Fibroblast of lung (primary cell): Measurements from ENCODE around the gene GRIK2.
"Not testable (repeated sequence)": the region's sequence is repeated elsewhere in the genome, so short reads cannot be mapped to it uniquely, and the experiment has no call there.

ENCODE experiments used
- EZH2 ChIP-seq: IDR thresholded peaks from 2 replicates; pipeline ENCODE4 v1.5.1; 2012; ENCODE audit warnings: low read length, control low read depth, mild to moderate bottlenecking; ENCODE audit errors: missing control alignments
- TF ChIP-seq, protein P1 (sequence below), 2 donors: IDR thresholded peaks in 1 of 2; conservative IDR thresholded peaks in 1 of 2; 1 replicate in 1 of 2; 2 replicates in 1 of 2; pipeline ENCODE4 v1.5.1; 2011 to 2012; ENCODE audit warnings: low read length in 2 of 2, control low read depth in 1 of 2, inconsistent platforms in 1 of 2, low read depth in 1 of 2, mild to moderate bottlenecking in 1 of 2

DNA sequence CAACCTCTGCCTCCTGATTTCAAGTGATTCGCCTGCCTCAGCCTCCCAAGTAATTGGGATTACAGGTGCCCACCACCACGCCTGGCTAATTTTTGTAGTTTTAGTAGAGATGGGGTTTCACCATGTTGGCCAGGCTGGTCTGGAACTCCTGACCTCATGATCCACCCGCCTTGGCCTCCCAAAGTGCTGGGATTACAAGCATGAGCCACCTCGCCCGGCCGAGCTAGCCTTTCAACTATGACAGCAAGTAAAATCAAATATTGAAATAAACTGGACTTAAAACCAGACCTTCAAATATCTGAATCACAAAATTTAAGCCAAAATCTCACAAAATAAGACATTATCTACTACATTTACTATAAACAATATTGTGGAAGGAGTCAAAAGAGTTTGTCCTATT, 42.9 kb upstream of the GRIK2 start:
- TF ChIP-seq, protein P1, sequence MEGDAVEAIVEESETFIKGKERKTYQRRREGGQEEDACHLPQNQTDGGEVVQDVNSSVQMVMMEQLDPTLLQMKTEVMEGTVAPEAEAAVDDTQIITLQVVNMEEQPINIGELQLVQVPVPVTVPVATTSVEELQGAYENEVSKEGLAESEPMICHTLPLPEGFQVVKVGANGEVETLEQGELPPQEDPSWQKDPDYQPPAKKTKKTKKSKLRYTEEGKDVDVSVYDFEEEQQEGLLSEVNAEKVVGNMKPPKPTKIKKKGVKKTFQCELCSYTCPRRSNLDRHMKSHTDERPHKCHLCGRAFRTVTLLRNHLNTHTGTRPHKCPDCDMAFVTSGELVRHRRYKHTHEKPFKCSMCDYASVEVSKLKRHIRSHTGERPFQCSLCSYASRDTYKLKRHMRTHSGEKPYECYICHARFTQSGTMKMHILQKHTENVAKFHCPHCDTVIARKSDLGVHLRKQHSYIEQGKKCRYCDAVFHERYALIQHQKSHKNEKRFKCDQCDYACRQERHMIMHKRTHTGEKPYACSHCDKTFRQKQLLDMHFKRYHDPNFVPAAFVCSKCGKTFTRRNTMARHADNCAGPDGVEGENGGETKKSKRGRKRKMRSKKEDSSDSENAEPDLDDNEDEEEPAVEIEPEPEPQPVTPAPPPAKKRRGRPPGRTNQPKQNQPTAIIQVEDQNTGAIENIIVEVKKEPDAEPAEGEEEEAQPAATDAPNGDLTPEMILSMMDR (conservative IDR thresholded peaks at IDR 0.05 in 1 of 2, IDR thresholded peaks at IDR 0.05 in 1 of 2; ENCODE audit: low read depth in 1 of 2, low read length in 2 of 2), result not testable (repeated sequence)
- not testable (repeated sequence) for TF ChIP-seq EZH2
